CD8-positive, alpha-beta memory T cell (primary cell): Measurements from ENCODE around the gene LDLRAD4. TPM values are rescaled to one million over a fixed set of nuclear protein-coding genes. Genes with fewer than 3 reads are reported as not detected.

ENCODE experiments used
- CTCF ChIA-PET: fragments of 350-600 bp; sonication (Branson Sonifier 250); formaldehyde crosslinking; loops from one replicate; lab custom pipeline; 2021; ENCODE audit warnings: antibody characterized with exemption; lab: Charles Lee
- POLR2A ChIA-PET: fragments of 350-600 bp; sonication (Branson Sonifier 250); formaldehyde crosslinking; loops from one replicate; lab custom pipeline; 2021; ENCODE audit warnings: antibody characterized with exemption; lab: Charles Lee
- DNase-seq, 5 donors: peaks; one replicate each; pipeline versions ENCODE4 v3.0.0 to v3.0.0-alpha.2; 2020 to 2022; ENCODE audit warnings: mixed read lengths in 1 of 5
- H3K27ac ChIP-seq: one replicate; pipeline ENCODE4 v1.7.0; 2013; ENCODE audit warnings: low read depth, mild to moderate bottlenecking, low read length, moderate library complexity
- H3K27me3 ChIP-seq: 2 replicates; pipeline ENCODE4 v1.7.0; 2013; ENCODE audit warnings: low read length, mild to moderate bottlenecking; ENCODE audit not compliant: insufficient read depth, poor library complexity, severe bottlenecking
- H3K36me3 ChIP-seq: 2 replicates; pipeline ENCODE4 v1.7.0; 2013; ENCODE audit warnings: mild to moderate bottlenecking, low read length, moderate library complexity; ENCODE audit not compliant: insufficient read depth
- H3K4me1 ChIP-seq: 2 replicates; pipeline ENCODE4 v1.7.0; 2013; ENCODE audit warnings: mild to moderate bottlenecking, low read length, moderate library complexity; ENCODE audit not compliant: insufficient read depth
- H3K4me3 ChIP-seq: 2 replicates; pipeline ENCODE4 v1.7.0; 2013; ENCODE audit warnings: mild to moderate bottlenecking, low read length
- H3K9me3 ChIP-seq: 2 replicates; pipeline ENCODE4 v1.7.0; 2013; ENCODE audit warnings: mild to moderate bottlenecking, low read length
- H3K27ac Mint-ChIP-seq, 8 donors: one replicate each; pipeline ENCODE4 v1.8.0; 2020 to 2021; ENCODE audit warnings: mixed read lengths in 8 of 8, mild to moderate bottlenecking in 6 of 8, inconsistent platforms in 3 of 8, moderate library complexity in 3 of 8
- H3K27me3 Mint-ChIP-seq, 2 donors: one replicate each; pipeline ENCODE4 v1.8.0; 2020 to 2021; ENCODE audit warnings: mixed read lengths in 2 of 2, mild to moderate bottlenecking in 1 of 2, moderate library complexity in 1 of 2
- H3K36me3 Mint-ChIP-seq, 3 donors: one replicate each; pipeline ENCODE4 v1.8.0; 2020 to 2021; ENCODE audit warnings: mixed read lengths in 3 of 3, inconsistent platforms in 1 of 3, mild to moderate bottlenecking in 1 of 3
- H3K4me1 Mint-ChIP-seq, 3 donors: one replicate each; pipeline ENCODE4 v1.8.0; 2020 to 2021; ENCODE audit warnings: mixed read lengths in 3 of 3, inconsistent platforms in 1 of 3, mild to moderate bottlenecking in 1 of 3
- H3K4me3 Mint-ChIP-seq, 7 donors: one replicate each; pipeline ENCODE4 v1.8.0; 2020 to 2021; ENCODE audit warnings: mixed read lengths in 7 of 7, mild to moderate bottlenecking in 6 of 7, moderate library complexity in 4 of 7, inconsistent platforms in 2 of 7
- H3K9me3 Mint-ChIP-seq, 5 donors: one replicate each; pipeline ENCODE4 v1.8.0; 2020 to 2022; ENCODE audit warnings: mixed read lengths in 5 of 5, mild to moderate bottlenecking in 3 of 5, moderate library complexity in 2 of 5, inconsistent platforms in 1 of 5
- polyA plus RNA-seq: library from polyadenylated mRNA; unstranded; fragments of 300-500 nt; fragmentation: Illumina TruSeq; gene quantifications from one replicate; pipeline ENCODE4 v1.2.3, GENCODE V29; 2021
- total RNA-seq, 2 experiments: library from RNA; stranded (reverse); gene quantifications; one replicate each; pipeline ENCODE4 v1.2.3, GENCODE V29; 2021

Gene LDLRAD4
- total and polyA plus RNA-seq, 3 experiments from 2014 or later, result 8.1 to 30.4 (median 27.3) TPM

- ChIA-PET POLR2A (no interaction called here), CTCF (no interaction called here)
- peaks cover 12% of the 10 kb centered on the region for H3K4me1 ChIP-seq
- no peak for DNase-seq
- peaks cover 3 to 9% of the 10 kb centered on the region in 2 donors for H3K27me3 Mint-ChIP-seq
- H3K9me3 ChIP-seq, result no peaks in the 10 kb centered on the region
- no peaks in the 10 kb centered on the region for H3K9me3 Mint-ChIP-seq
- no peaks in the 10 kb centered on the region for H3K36me3 ChIP-seq
- no peaks in the 10 kb centered on the region for H3K36me3 Mint-ChIP-seq
- H3K4me3 ChIP-seq, result no peak overlapping the region
- no peaks in the 10 kb centered on the region for H3K27me3 ChIP-seq
- H3K4me1 Mint-ChIP-seq, result peaks cover 15 to 20% (median 19%) of the 10 kb centered on the region in 3 donors
- H3K27ac Mint-ChIP-seq, result no peak overlapping the region
- no peak overlapping the region for H3K27ac ChIP-seq
- no peak overlapping the region for H3K4me3 Mint-ChIP-seq
These were observed 88.0 kb downstream of the LDLRAD4 start for GRCh38 chr18:13306583-13306982.

- peaks cover 1 to 9% of the 10 kb centered on the region in 2 donors for H3K27me3 Mint-ChIP-seq
- no peak overlapping the region for H3K27ac ChIP-seq
- H3K27ac Mint-ChIP-seq, result peak overlapping the region in 2 of 8 donors; percentile 7 to 56
- H3K4me1 Mint-ChIP-seq, result peaks cover 17 to 26% (median 20%) of the 10 kb centered on the region in 3 donors
- peaks cover 18% of the 10 kb centered on the region for H3K4me1 ChIP-seq
- peak overlapping the region in 1 of 7 donors; percentile 2 for H3K4me3 Mint-ChIP-seq
- ChIA-PET CTCF (interaction anchor here (0.6 kb wide), 1 partner anchor 113 kb away, joined by 3 read pairs; no protein-coding TSS in a partner anchor), POLR2A (no interaction called here)
- H3K27me3 ChIP-seq, result no peaks in the 10 kb centered on the region
- no peak overlapping the region for H3K4me3 ChIP-seq
- no peaks in the 10 kb centered on the region for H3K9me3 ChIP-seq
- H3K36me3 ChIP-seq, result no peaks in the 10 kb centered on the region
- H3K9me3 Mint-ChIP-seq, result peaks cover 0 to 2% (median 0%) of the 10 kb centered on the region in 5 donors
- no peaks in the 10 kb centered on the region for H3K36me3 Mint-ChIP-seq
- DNase-seq, result peak in 2 of 5 donors; percentile 26 to 43
These were observed 89.8 kb downstream of the LDLRAD4 start for GRCh38 chr18:13308369-13308768.

- Mint-ChIP-seq H3K27me3 (peaks cover 1 to 11% of the 10 kb centered on the region in 2 donors), H3K4me1 (peaks cover 17 to 30% (median 26%) of the 10 kb centered on the region in 3 donors), H3K27ac (peak overlapping the region in 1 of 8 donors; percentile 56), H3K4me3 (no peak overlapping the region), H3K9me3 (peaks cover 0 to 2% (median 0%) of the 10 kb centered on the region in 5 donors), H3K36me3 (no peaks in the 10 kb centered on the region)
- Histone ChIP-seq H3K4me1 (peaks cover 24% of the 10 kb centered on the region), H3K27ac (no peak overlapping the region), H3K27me3 (no peaks in the 10 kb centered on the region), H3K36me3 (no peaks in the 10 kb centered on the region), H3K4me3 (no peak overlapping the region), H3K9me3 (no peaks in the 10 kb centered on the region)
- CTCF ChIA-PET, result no interaction called here
- no peak for DNase-seq
- POLR2A ChIA-PET, result no interaction called here
These were observed 90.6 kb downstream of the LDLRAD4 start for GRCh38 chr18:13309031-13309747.

- no peak overlapping the region for H3K4me3 Mint-ChIP-seq
- H3K27me3 Mint-ChIP-seq, result peaks cover 2 to 11% of the 10 kb centered on the region in 2 donors
- ChIA-PET CTCF (no interaction called here), POLR2A (no interaction called here)
- no peak overlapping the region for H3K4me3 ChIP-seq
- H3K9me3 Mint-ChIP-seq, result peaks cover 0 to 3% (median 2%) of the 10 kb centered on the region in 5 donors
- H3K4me1 ChIP-seq, result peaks cover 24% of the 10 kb centered on the region
- no peak for DNase-seq
- no peaks in the 10 kb centered on the region for H3K36me3 ChIP-seq
- H3K27me3 ChIP-seq, result no peaks in the 10 kb centered on the region
- H3K27ac ChIP-seq, result no peak overlapping the region
- H3K4me1 Mint-ChIP-seq, result peaks cover 17 to 30% (median 28%) of the 10 kb centered on the region in 3 donors
- no peak overlapping the region for H3K27ac Mint-ChIP-seq
- no peaks in the 10 kb centered on the region for H3K9me3 ChIP-seq
- peaks cover 0 to 8% (median 0%) of the 10 kb centered on the region in 3 donors for H3K36me3 Mint-ChIP-seq
These were observed 91.4 kb downstream of the LDLRAD4 start for GRCh38 chr18:13309748-13310670.

GRCh38 chr18:13311193-13311592 is 92.6 kb downstream of the LDLRAD4 start:
- H3K36me3 ChIP-seq, result no peaks in the 10 kb centered on the region
- peaks cover 2 to 11% of the 10 kb centered on the region in 2 donors for H3K27me3 Mint-ChIP-seq
- peaks cover 0 to 10% (median 5%) of the 10 kb centered on the region in 3 donors for H3K36me3 Mint-ChIP-seq
- H3K27me3 ChIP-seq, result no peaks in the 10 kb centered on the region
- no peak overlapping the region for H3K27ac Mint-ChIP-seq
- no peak overlapping the region for H3K4me3 ChIP-seq
- H3K4me1 ChIP-seq, result peaks cover 24% of the 10 kb centered on the region
- no peak for DNase-seq
- H3K27ac ChIP-seq, result no peak overlapping the region
- H3K9me3 Mint-ChIP-seq, result peaks cover 0 to 12% (median 6%) of the 10 kb centered on the region in 5 donors
- H3K9me3 ChIP-seq, result no peaks in the 10 kb centered on the region
- H3K4me1 Mint-ChIP-seq, result peaks cover 17 to 30% (median 28%) of the 10 kb centered on the region in 3 donors
- no peak overlapping the region for H3K4me3 Mint-ChIP-seq
- CTCF ChIA-PET, result no interaction called here
- POLR2A ChIA-PET, result no interaction called here

GRCh38 chr18:13312515-13312914 is 94.0 kb downstream of the LDLRAD4 start:
- H3K36me3 Mint-ChIP-seq, result peaks cover 0 to 10% (median 5%) of the 10 kb centered on the region in 3 donors
- no peak overlapping the region for H3K27ac ChIP-seq
- peaks cover 24% of the 10 kb centered on the region for H3K4me1 ChIP-seq
- H3K4me3 ChIP-seq, result no peak overlapping the region
- H3K27ac Mint-ChIP-seq, result no peak overlapping the region
- H3K9me3 Mint-ChIP-seq, result peaks cover 0 to 14% (median 10%) of the 10 kb centered on the region in 5 donors
- POLR2A ChIA-PET, result no interaction called here
- H3K9me3 ChIP-seq, result no peaks in the 10 kb centered on the region
- H3K27me3 ChIP-seq, result no peaks in the 10 kb centered on the region
- H3K4me3 Mint-ChIP-seq, result no peak overlapping the region
- H3K4me1 Mint-ChIP-seq, result peaks cover 17 to 30% (median 28%) of the 10 kb centered on the region in 3 donors
- CTCF ChIA-PET, result no interaction called here
- DNase-seq, result no peak
- H3K36me3 ChIP-seq, result no peaks in the 10 kb centered on the region
- H3K27me3 Mint-ChIP-seq, result peaks cover 2 to 11% of the 10 kb centered on the region in 2 donors

- Histone ChIP-seq H3K27me3 (no peaks in the 10 kb centered on the region), H3K9me3 (no peaks in the 10 kb centered on the region), H3K4me3 (no peak overlapping the region), H3K36me3 (no peaks in the 10 kb centered on the region), H3K27ac (no peak overlapping the region), H3K4me1 (peaks cover 24% of the 10 kb centered on the region)
- peaks cover 0 to 10% (median 5%) of the 10 kb centered on the region in 3 donors for H3K36me3 Mint-ChIP-seq
- H3K9me3 Mint-ChIP-seq, result peaks cover 0 to 14% (median 10%) of the 10 kb centered on the region in 5 donors
- peak in 1 of 5 donors; percentile 65 for DNase-seq
- CTCF ChIA-PET, result no interaction called here
- no peak overlapping the region for H3K27ac Mint-ChIP-seq
- peak overlapping the region in 1 of 7 donors; percentile 17 for H3K4me3 Mint-ChIP-seq
- peaks cover 13 to 26% (median 26%) of the 10 kb centered on the region in 3 donors for H3K4me1 Mint-ChIP-seq
- POLR2A ChIA-PET, result no interaction called here
- peaks cover 2 to 11% of the 10 kb centered on the region in 2 donors for H3K27me3 Mint-ChIP-seq
These were observed 94.6 kb downstream of the LDLRAD4 start for GRCh38 chr18:13313006-13313686.
